HepG2 (cell line): ENCODE data around the gene BTBD1. TPM values are rescaled to one million over a fixed set of nuclear protein-coding genes. Genes with fewer than 3 reads are reported as not detected.

Experiments used
- ATAC-seq: fragments of 200-7000 bp; cut with Tn5 transposase; 3 replicates; pipeline ENCODE4 v1.9.1; 2020; ENCODE audit warnings: mild to moderate bottlenecking, moderate library complexity
- BruUV-seq: library from RNA; stranded (reverse); fragments of 400-500 nt; replicated peaks from 2 replicates; lab custom pipeline; 2021; lab: Mats Ljungman, UMichigan
- CTCF ChIA-PET: fragments of 300-600 bp; formaldehyde crosslinking; extraction: SDS; loops from one replicate; lab custom pipeline; 2021; ENCODE audit warnings: low total read pairs, inconsistent platforms, low intra/inter-chr PET ratio; lab: Yijun Ruan, JAX
- POLR2A ChIA-PET: fragments of 350-600 bp; sonication (Branson Sonifier 250); formaldehyde crosslinking; loops from one replicate; lab custom pipeline; 2020; ENCODE audit warnings: antibody characterized with exemption, inconsistent platforms; lab: Yijun Ruan, JAX
- DNase-seq: peaks from one replicate; pipeline ENCODE4 v3.0.0-alpha.2; 2015; ENCODE audit warnings: low spot score
- FAIRE-seq: peaks from 3 replicates; lab custom pipeline; 2011; peaks lifted over from hg19 to GRCh38; lab: Jason Lieb, UNC
- H2AFZ ChIP-seq: one replicate; pipeline ENCODE4 v1.6.1; 2011; ENCODE audit warnings: low read length, inconsistent platforms
- H3K27ac ChIP-seq: fragments of 300-600 bp; 3 replicates; pipeline ENCODE4 v1.8.0; 2011; ENCODE audit warnings: mixed run types, mild to moderate bottlenecking, mixed read lengths, low read length, inconsistent platforms; ENCODE audit not compliant: insufficient read depth; ENCODE audit errors: extremely low read length
- H3K27me3 ChIP-seq, 2 experiments: fragments of 200-600 bp in 1 of 2; 2 replicates in 1 of 2; 3 replicates in 1 of 2; pipeline versions ENCODE4 v1.6.0 to v1.8.0; 2011; ENCODE audit warnings: low read length in 2 of 2, mild to moderate bottlenecking in 2 of 2, moderate library complexity in 2 of 2, inconsistent platforms in 1 of 2; ENCODE audit not compliant: insufficient read depth in 2 of 2, control insufficient read depth in 1 of 2
- H3K36me3 ChIP-seq, 2 experiments: fragments of 200-600 bp in 1 of 2; replicated peaks in 1 of 2; 2 replicates in 1 of 2; 3 replicates in 1 of 2; pipeline versions ENCODE4 v1.5.1 to v1.8.0; 2011; ENCODE audit warnings: low read length in 2 of 2, inconsistent platforms in 1 of 2; ENCODE audit not compliant: insufficient read depth in 2 of 2, control insufficient read depth in 1 of 2
- H3K4me1 ChIP-seq: 2 replicates; pipeline ENCODE4 v1.5.1; 2012; ENCODE audit warnings: low read length, inconsistent platforms; ENCODE audit not compliant: insufficient read depth
- H3K4me2 ChIP-seq: 2 replicates; pipeline ENCODE4 v1.6.0; 2011; ENCODE audit warnings: low read depth, low read length, inconsistent platforms
- H3K4me3 ChIP-seq, 3 experiments: fragments of 200-600 bp in 1 of 3; sonication (generic), shearing (Covaris generic) in 1 of 3; replicated peaks in 1 of 3; 2 replicates each; pipeline ENCODE4 v1.5.1; 2011 to 2016; ENCODE audit warnings: low read length in 3 of 3, inconsistent platforms in 2 of 3, low read depth in 2 of 3, mild to moderate bottlenecking in 2 of 3, control low read depth in 1 of 3, mixed read lengths in 1 of 3; ENCODE audit not compliant: insufficient read depth in 1 of 3
- H3K79me2 ChIP-seq: one replicate; pipeline ENCODE4 v1.6.1; 2011; ENCODE audit warnings: low read length, inconsistent platforms; ENCODE audit not compliant: insufficient read depth
- H3K9ac ChIP-seq: 2 replicates; pipeline ENCODE4 v1.6.0; 2011; ENCODE audit warnings: mild to moderate bottlenecking, low read depth, low read length, inconsistent platforms; ENCODE audit not compliant: insufficient read depth
- H3K9me3 ChIP-seq: 2 replicates; pipeline ENCODE4 v1.5.1; 2012; ENCODE audit warnings: mild to moderate bottlenecking, low read length
- H4K20me1 ChIP-seq: 2 replicates; pipeline ENCODE4 v1.6.0; 2011; ENCODE audit warnings: inconsistent platforms, mild to moderate bottlenecking, low read length, moderate library complexity; ENCODE audit not compliant: insufficient read depth
- JARID2 ChIP-seq: sonication (generic); formaldehyde crosslinking; IDR thresholded peaks from 2 replicates; pipeline ENCODE4 v1.8.1; 2023; ENCODE audit warnings: missing genetic modification reagents, inconsistent platforms; ENCODE audit not compliant: insufficient replicate concordance
- KDM5B ChIP-seq: sonication (generic); formaldehyde crosslinking; IDR thresholded peaks from 2 replicates; pipeline ENCODE4 v1.4.0; 2020; ENCODE audit warnings: missing genetic modification reagents, mild to moderate bottlenecking, borderline replicate concordance
- MYNN ChIP-seq: sonication (generic); formaldehyde crosslinking; IDR thresholded peaks from 2 replicates; pipeline ENCODE4 v1.4.0; 2020; ENCODE audit warnings: mild to moderate bottlenecking, low read depth, missing genetic modification reagents
- NBN ChIP-seq: fragments of 450-650 bp; conservative IDR thresholded peaks from 2 replicates; pipeline ENCODE4 v1.6.1; 2017
- NFYB ChIP-seq: sonication (generic); formaldehyde crosslinking; IDR thresholded peaks from 2 replicates; pipeline ENCODE4 v1.4.0; 2020; ENCODE audit warnings: missing genetic modification reagents
- UBTF ChIP-seq: sonication (generic); formaldehyde crosslinking; IDR thresholded peaks from 2 replicates; pipeline ENCODE4 v1.4.0; 2020; ENCODE audit warnings: mild to moderate bottlenecking, missing genetic modification reagents
- ZNF205 ChIP-seq: IDR thresholded peaks from 2 replicates; pipeline ENCODE4 v1.6.1; 2018; ENCODE audit warnings: missing biosample characterization, missing genetic modification reagents
- ZNF383 ChIP-seq: sonication (generic); formaldehyde crosslinking; IDR thresholded peaks from 2 replicates; pipeline ENCODE4 v1.4.0; 2020; ENCODE audit warnings: missing genetic modification reagents, mild to moderate bottlenecking, borderline replicate concordance
- ZNF720 ChIP-seq: sonication (generic); formaldehyde crosslinking; IDR thresholded peaks from 2 replicates; pipeline ENCODE4 v1.4.0; 2020; ENCODE audit warnings: missing genetic modification reagents
- WGBS: methylation state at CpG from one replicate; pipeline ENCODE4 v1.1.6; 2017; ENCODE audit warnings: low lambda C conversion rate; 5-methylcytosine and 5-hydroxymethylcytosine counted together
- in situ Hi-C: cut with HindIII; loops from 2 replicates; pipeline ENCODE4 v1.10.0; 2017; ENCODE audit warnings: low pct_unique_long_range_greater_than_20kb; ENCODE audit not compliant: extremely low pct_ligation_motif_present
- intact Hi-C: fragments of 100-400 bp; cut with micrococcal nuclease; formaldehyde crosslinking; loops from one replicate; pipeline ENCODE4 v1.10.0; 2022; ENCODE audit not compliant: unreplicated experiment
- polyA plus RNA-seq, 8 experiments: library from polyadenylated mRNA; depleted of rRNA in 3 of 8; stranded (reverse) in 7 of 8; unstranded in 1 of 8; fragments of >200 nt; fragmentation: Illumina TruSeq in 4 of 8; extraction: Trizol in 4 of 8; gene quantifications; 2 replicates each; pipeline versions ENCODE4 v1.2.1 to v1.2.3, GENCODE V29; 2011 to 2016; ENCODE audit warnings: low read depth in 4 of 8, missing spikeins in 1 of 8, mixed read lengths in 1 of 8; ENCODE audit not compliant: insufficient read depth in 1 of 8
- total RNA-seq, 5 experiments: library from RNA; depleted of rRNA; stranded (reverse); fragments of >200 nt; fragmentation: Illumina TruSeq; extraction: Trizol; gene quantifications; 2 replicates each; pipeline ENCODE4 v1.2.3, GENCODE V29; 2016; ENCODE audit warnings: low read depth in 1 of 5
- TF ChIP-seq, protein P1 (sequence below): sonication (generic); formaldehyde crosslinking; IDR thresholded peaks from one replicate; pipeline ENCODE4 v1.5.1; 2020; ENCODE audit warnings: mild to moderate bottlenecking, missing genetic modification reagents; ENCODE audit errors: not compliant biosample characterization
- TF ChIP-seq, protein P2 (sequence below): sonication (generic); formaldehyde crosslinking; IDR thresholded peaks from 2 replicates; pipeline ENCODE4 v1.5.0; 2020; ENCODE audit warnings: mild to moderate bottlenecking, missing genetic modification reagents

Gene BTBD1
- total and polyA plus RNA-seq, 2 of the 13 experiments (the other 11 are each of a cell fraction or from before 2014, with no cell fraction given), result 32.1 to 53.9 TPM

- in situ Hi-C loops (no loop called here), intact Hi-C loops (no loop called here)
- Histone ChIP-seq H3K79me2 (no peaks in the 10 kb centered on the region), H3K36me3 (no peaks in the 10 kb centered on the region), H3K4me3 (no peak overlapping the region), H3K9ac (no peak overlapping the region), H3K27ac (no peak overlapping the region), H4K20me1 (no peaks in the 10 kb centered on the region), H3K4me2 (no peak overlapping the region), H2AFZ (no peak overlapping the region), H3K9me3 (no peaks in the 10 kb centered on the region), H3K4me1 (no peaks in the 10 kb centered on the region), H3K27me3 (no peaks in the 10 kb centered on the region; a peak in 1 of 5 replicates)
- DNase-seq, result no peak
- POLR2A ChIA-PET, result no interaction called here
- no peak for FAIRE-seq
- ATAC-seq, result no peak
- BruUV-seq, result no TSS peak
- WGBS, result 2% methylated on average over 2 of the region's 2 CpGs
- CTCF ChIA-PET, result no interaction called here
- TF ChIP-seq, protein P1, sequence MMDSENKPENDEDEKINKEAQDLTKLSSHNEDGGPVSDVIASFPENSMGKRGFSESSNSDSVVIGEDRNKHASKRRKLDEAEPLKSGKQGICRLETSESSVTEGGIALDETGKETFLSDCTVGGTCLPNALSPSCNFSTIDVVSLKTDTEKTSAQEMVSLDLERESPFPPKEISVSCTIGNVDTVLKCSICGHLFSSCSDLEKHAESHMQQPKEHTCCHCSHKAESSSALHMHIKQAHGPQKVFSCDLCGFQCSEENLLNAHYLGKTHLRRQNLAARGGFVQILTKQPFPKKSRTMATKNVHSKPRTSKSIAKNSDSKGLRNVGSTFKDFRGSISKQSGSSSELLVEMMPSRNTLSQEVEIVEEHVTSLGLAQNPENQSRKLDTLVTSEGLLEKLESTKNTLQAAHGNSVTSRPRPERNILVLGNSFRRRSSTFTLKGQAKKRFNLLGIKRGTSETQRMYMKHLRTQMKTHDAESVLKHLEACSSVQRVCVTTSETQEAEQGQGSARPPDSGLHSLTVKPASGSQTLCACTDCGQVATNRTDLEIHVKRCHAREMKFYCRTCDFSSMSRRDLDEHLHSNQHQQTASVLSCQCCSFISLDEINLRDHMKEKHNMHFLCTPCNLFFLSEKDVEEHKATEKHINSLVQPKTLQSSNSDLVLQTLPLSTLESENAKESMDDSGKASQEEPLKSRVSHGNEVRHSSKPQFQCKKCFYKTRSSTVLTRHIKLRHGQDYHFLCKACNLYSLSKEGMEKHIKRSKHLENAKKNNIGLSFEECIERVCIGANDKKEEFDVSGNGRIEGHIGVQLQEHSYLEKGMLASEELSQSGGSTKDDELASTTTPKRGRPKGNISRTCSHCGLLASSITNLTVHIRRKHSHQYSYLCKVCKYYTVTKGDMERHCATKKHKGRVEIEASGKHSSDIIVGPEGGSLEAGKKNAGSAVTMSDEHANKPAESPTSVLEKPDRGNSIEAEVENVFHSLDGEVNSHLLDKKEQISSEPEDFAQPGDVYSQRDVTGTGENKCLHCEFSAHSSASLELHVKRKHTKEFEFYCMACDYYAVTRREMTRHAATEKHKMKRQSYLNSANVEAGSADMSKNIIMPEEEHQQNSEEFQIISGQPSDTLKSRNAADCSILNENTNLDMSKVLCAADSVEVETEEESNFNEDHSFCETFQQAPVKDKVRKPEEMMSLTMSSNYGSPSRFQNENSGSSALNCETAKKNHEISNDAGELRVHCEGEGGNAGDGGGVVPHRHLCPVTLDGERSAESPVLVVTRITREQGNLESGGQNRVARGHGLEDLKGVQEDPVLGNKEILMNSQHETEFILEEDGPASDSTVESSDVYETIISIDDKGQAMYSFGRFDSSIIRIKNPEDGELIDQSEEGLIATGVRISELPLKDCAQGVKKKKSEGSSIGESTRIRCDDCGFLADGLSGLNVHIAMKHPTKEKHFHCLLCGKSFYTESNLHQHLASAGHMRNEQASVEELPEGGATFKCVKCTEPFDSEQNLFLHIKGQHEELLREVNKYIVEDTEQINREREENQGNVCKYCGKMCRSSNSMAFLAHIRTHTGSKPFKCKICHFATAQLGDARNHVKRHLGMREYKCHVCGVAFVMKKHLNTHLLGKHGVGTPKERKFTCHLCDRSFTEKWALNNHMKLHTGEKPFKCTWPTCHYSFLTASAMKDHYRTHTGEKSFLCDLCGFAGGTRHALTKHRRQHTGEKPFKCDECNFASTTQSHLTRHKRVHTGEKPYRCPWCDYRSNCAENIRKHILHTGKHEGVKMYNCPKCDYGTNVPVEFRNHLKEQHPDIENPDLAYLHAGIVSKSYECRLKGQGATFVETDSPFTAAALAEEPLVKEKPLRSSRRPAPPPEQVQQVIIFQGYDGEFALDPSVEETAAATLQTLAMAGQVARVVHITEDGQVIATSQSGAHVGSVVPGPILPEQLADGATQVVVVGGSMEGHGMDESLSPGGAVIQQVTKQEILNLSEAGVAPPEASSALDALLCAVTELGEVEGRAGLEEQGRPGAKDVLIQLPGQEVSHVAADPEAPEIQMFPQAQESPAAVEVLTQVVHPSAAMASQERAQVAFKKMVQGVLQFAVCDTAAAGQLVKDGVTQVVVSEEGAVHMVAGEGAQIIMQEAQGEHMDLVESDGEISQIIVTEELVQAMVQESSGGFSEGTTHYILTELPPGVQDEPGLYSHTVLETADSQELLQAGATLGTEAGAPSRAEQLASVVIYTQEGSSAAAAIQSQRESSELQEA, result no peak
- TF ChIP-seq UBTF (CRISPR knock-in tag) (no peak), ZNF720 (CRISPR knock-in tag) (no peak), ZNF205 (CRISPR knock-in tag) (no peak), ZNF383 (CRISPR knock-in tag) (no peak), KDM5B (no peak), NFYB (no peak), NBN (no peak), MYNN (CRISPR knock-in tag) (no peak), JARID2 (CRISPR knock-in tag) (no peak)
- TF ChIP-seq, protein P2, sequence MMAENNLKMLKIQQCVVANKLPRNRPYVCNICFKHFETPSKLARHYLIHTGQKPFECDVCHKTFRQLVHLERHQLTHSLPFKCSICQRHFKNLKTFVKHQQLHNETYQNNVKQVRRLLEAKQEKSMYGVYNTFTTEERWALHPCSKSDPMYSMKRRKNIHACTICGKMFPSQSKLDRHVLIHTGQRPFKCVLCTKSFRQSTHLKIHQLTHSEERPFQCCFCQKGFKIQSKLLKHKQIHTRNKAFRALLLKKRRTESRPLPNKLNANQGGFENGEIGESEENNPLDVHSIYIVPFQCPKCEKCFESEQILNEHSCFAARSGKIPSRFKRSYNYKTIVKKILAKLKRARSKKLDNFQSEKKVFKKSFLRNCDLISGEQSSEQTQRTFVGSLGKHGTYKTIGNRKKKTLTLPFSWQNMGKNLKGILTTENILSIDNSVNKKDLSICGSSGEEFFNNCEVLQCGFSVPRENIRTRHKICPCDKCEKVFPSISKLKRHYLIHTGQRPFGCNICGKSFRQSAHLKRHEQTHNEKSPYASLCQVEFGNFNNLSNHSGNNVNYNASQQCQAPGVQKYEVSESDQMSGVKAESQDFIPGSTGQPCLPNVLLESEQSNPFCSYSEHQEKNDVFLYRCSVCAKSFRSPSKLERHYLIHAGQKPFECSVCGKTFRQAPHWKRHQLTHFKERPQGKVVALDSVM (CRISPR knock-in tag), result no peak
Measured at GRCh38 chr15:83099290-83099689, 32.2 kb upstream of the BTBD1 start.
